GM04504 (cell line): ENCODE data around the gene GCNT4.

Source experiments
- DNase-seq: peaks from one replicate; pipeline ENCODE4 v3.0.0-alpha.2; 2012; ENCODE audit warnings: low read depth

The GCNT4 gene

DNA sequence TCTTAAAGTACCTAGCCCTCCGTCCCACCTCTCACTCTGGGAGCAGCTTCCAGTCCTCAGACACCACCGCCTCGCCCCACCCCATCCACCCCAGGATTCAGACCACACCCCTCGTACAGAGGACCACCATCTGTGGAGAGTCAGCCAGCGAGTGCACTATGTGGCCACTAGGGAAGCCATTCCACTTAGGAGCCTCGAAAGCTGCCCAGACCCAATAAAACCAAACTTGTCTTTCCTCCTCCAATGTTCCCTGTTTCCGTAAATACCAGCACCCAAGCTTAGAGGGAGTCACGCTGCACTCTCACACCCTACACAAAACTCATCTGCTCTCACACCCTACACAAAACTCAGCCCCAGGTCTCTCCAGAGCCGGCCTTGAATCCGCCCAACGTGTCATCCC lies 1.9 kb downstream of the GCNT4 start:
- DNase-seq = no peak

DNA sequence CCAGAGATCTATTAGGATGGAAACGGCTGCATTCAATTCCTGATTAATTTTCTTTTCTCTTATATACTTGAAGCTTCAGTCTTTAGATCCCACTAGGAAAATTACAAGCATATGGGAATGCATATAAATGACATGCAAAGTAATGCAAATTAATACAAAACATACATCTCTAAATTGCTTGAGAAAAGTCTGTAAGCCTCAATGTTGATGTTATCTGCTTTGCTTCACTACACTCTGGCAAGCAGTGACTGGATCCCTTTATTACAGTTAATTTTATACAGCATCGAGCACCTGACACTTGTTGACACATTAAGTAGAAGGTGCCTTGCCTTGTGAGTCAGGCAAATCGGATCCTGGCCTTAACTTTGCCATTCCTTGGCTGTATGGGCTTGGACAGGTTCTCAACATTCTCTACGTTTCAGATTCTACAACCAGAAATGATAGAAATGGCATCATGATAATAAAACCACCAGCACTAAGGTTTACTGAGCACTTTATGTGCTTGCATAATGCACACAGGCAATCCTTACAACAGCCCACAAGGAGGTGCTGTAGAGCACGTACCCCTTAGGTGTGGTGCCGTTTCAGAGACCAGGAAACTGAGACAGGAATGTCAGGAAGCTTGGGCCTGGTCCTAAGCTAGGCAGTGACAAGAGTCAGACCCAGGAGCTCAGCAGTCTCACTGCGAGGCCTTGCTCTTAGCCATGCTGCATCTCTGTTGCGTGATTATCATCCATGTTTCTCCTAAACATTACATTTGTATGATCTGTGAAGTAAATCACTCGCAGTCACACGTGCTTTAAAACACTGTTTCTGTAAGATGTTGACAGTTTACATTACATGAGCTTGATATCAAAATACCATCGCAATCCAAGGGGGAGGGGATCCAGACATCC lies 2.7 kb downstream of the GCNT4 start:
- DNase-seq = peak; percentile 28

DNA sequence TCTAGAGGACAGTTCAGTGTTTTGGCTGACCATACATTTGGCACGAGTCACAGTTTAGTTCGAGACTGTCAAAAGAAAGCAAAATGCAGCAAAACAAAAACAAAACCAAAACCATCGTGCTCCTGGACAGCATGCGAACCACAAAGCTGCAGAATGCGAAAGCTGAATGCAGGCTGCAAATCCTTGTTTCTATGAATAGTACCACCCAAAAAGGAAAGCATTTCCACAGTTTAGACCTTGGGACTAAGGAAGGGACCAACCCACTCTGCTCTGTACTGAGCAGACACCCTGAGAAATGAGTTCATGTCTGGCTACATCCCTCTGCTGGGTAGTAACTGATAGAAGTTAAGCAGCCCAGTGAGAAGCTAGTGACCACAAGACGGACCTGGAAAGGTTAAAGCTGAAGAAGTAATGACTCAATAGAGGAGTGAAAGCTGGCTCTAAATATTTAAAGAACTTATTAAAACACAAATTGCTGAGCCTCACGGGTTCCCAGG lies 3.9 kb downstream of the GCNT4 start:
- peak; percentile 29 for DNase-seq

DNA sequence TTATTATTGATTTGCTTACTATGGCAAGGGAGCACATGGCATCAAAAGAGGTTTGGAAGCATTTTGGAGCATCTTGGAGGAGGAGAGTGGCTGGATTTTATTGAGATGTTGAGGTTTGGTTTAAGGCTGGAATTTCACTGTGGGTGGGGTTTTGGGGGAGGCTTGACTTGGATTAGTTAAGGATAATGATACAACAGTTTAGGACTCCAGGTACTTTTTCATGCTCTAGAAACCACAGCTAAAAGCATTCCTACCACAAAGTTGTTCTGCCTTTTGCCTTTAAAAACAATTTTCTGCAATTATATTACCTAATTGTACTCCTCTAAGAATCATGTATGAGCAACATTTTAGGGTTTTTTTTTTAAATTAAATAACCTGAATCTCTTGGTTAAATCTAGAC lies 5.0 kb downstream of the GCNT4 start:
- DNase-seq = no peak

DNA sequence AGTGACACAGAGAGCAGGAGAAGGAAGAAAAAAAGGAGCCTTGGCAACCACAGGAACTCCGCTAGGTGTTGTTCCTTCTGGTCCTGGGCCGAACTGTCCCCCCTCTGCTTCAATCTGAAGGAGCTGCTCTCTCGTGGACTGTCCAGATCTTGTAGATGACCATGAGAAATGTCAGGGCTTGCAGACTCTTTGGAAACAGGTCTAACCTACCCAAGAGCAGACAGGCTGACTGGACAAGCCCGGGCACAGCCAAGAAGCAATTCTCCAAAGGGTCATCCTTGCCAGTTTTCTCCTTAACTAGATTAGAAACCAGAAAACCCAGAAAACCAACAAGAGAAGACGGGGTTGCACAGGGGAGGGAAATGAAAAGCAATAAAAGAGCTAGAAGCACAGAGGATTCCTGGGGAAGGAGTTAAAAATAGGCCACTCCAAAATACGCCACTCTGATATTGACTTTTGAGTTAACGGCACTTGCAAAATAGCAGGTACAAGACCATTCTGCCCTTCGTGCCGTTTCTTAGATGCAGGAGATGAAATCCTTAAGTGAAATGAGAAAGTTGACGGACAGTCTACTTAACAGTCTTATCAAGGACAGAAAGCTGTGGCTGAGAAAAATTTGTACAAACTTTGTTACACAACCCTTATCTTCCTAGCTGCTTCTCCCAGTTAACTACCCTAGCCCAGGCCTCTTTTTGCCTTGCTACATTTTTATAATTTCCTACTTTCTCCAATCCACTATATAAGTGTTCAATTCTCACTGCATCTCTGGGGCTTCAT lies 5.8 kb downstream of the GCNT4 start:
- no peak for DNase-seq

DNA sequence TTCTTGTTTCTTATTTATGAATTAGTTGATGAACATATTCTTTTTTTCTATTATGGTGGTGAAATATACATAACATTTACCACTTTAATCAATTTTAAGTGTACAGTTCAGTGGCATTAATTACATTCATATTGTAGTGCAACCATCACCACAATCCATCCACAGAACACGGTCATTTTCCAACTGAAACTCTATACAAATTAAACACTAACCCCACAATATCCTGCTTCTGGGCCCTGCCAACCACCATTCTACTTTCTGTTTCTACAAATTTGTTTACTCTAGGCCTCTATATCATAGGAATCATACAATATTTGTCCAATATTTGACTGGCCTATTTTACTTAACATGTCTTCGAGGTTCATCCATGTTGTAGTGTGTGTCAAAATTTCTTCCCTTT lies 7.3 kb downstream of the GCNT4 start:
- DNase-seq = no peak

DNA sequence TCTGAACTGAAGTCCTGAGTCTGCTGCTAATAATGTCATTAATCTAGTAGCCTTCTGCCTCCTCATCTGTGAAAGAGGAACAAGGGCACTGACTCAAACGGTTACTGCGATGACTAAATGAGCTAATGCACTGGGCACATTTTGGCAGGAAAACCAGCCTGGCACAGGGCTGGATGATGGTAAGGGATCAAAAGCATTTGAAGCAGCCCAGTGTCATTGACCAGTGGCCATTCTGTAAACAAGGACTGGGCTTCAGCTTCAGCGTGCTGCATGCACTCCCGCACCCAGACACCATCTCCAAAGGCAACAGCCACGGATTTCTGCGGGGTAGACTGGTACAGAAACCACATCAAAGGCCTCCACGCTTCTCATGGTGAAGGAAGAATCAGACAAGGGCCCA lies 8.0 kb downstream of the GCNT4 start:
- DNase-seq = no peak

DNA sequence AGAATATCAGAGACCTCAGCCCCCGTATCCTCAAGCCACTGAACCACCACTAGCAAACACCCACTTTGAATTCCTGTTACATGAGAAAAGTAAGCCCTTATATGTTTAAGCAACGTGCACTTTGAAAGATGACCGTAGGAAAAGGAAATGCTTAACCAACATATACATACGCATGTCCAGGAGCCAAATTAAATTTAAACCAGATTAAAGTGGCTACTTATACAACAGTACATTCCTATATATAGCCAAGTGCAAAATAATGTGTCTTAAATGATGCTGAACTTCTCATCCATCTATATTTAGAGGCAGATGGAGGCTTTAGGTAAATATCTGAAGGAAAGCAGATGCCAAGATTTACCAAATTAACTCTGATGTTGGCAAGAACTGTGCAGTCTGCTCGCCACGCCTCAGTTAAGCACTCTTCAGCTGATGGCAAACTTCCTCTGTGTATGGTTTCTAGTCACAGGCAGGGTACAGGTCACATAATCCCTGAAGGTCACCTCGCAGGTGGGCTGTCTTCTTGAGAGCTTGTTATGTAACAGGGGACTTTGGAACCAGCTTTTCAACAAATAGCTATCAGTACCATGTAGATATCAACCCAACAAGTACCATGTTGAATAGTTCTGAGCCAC lies 8.6 kb downstream of the GCNT4 start:
- DNase-seq = no peak

DNA sequence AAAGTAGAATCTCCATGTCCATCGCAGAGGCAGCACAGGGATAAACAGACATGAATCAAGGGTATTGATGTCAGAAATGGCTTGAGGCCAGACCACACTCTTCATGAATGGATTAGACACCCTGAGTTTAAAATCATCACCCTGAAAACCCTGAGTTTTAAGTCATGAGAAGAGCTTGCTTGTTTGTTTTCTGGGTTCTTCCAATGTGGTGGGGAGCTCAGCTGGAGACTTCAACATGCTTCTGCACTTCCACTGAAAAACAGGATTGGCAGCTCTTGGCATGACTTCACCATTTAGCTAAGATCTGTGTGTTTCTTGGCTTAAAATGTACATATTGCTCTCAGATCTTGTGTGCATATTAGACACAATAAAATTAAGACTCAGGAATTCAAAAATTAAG lies 9.8 kb downstream of the GCNT4 start:
- DNase-seq = no peak

DNA sequence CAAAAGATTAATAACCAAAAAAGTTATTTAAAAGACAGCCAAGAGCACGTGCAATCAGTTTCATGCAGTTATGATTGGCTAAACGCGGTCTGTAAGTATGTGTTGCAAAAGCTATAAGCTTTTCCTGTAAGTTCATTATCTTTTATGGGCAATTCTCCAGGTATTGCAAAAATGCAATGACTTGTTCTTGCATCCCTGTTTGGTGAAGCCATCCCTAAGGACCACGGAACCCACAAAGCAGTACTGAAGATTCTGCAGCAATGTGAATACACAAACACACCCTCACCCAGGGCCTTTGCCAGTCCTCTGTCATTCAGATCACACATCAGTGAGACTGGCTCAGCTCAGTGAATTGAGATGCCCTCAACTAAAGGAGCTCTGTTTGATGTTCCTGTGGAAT lies 11.4 kb downstream of the GCNT4 start:
- no peak for DNase-seq

DNA sequence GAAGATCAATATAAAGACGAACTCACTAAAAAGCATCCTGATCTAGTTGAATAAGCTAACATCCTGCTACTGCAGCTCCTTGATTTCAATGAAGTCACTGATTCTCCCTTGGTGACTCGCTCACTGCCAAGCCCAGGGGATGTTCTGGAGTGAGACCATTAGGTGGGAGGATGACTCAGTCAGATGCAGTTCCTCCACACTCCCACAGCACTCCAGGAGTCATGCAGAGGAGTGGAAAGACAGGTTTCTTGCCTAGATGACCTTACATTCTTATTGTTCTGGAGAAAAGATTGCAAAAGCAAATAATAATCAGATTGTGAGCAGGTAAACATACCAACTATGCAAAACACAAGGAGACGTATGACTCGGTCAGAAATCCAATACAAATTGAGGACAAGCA lies 15.3 kb downstream of the GCNT4 start:
- peak; percentile 55 for DNase-seq

DNA sequence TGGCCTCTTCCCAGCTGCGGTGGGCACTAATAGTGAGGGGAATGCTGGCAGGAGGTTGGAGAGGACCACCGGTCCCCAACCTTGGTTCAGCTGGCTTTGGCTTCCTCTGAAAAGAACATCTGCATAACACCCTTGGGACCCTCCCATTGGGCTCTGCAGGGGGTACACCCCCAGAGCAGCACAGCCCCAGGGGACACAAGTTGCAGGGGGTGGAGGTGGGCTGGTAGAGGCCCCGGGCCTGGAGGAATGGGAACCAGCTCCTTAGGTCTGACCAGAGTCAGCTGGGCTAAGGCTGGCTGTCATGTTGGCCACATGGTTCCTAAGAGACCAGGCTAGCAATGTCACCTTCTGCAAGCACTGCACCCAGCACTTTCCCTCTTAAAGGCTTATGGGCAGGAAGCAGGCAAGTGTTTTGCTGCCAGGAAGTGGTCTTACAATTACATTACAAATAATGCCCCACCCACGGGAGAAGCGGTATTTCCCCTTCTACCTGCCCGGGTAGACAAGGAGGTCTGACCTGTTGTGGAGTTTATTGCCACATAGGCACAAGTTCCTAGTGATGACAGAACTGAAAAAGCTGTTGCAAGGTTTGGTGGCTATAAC lies 18.1 kb downstream of the GCNT4 start:
- no peak for DNase-seq

DNA sequence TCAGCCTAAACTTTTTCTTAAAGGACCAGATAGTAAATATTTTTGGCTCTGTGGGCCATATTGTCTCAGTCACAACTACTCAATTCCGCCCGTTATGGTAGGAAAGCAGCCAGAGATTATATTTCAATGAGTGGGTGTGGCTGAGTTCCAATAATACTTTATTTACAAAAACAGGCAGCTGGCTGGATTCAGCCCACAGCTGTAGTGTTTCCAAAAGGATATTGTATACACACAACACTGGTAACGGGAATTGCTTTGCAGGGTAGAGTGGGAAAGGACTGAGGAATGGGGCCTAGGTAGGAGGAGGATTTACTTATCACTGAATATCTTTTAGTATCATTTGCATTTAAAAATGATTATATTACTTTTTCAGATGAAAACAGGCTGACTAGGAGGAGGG lies 21.0 kb downstream of the GCNT4 start:
- DNase-seq = no peak

DNA sequence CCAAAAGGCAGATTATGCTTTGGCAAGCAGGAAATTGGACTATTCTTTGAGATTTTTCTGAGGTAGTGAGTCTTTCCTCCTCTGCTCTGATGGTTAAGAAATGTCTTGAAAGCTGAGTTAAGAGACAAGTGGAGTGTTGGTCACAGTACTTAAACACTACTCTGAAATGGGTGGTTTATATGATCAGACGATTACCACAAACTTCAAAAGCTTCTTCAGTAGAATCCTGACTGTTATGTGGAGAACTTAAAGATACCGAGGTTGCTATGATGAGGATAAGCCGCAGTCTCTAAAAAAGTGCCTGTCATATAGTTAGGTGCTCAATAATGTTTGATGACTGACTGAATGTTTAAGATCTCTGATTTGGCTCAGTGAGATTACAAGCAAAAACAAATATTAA lies 24.3 kb downstream of the GCNT4 start:
- DNase-seq = no peak

DNA sequence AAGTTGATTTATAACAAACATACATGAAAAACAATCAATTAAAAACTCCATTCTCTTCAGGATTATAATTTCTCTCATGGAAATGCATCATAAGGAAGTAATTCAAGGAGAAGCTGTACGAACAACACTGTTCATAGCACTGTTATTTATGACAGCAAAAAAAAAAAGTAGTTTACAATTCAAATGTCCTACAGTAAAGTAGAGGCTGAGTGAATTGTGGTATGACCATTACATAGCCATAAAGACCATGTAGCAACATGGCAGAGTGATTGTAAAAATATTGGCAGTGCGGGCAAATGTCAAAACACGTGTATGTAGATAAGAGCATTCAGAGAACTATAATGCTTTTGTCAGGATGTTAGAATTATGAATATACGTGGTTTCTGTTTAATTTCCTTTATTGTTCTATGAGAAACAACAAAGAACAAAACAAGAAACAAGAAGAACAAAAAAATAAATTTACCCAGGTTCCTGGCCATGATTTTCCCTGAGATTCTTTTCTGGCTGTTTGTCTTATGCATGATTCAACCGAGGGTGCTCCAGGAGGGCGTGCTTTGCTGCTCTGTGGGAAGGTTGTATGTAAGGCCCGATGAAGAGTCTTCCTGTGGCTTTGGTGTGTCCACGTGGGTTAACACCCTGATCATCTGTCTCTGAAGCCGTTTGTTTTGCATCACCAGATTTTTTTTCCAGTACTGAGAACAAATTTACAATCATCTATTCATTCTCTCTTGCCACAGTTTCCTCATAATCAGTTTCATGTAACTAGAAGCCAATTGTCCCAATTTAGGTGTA lies 28.8 kb downstream of the GCNT4 start:
- DNase-seq = no peak

DNA sequence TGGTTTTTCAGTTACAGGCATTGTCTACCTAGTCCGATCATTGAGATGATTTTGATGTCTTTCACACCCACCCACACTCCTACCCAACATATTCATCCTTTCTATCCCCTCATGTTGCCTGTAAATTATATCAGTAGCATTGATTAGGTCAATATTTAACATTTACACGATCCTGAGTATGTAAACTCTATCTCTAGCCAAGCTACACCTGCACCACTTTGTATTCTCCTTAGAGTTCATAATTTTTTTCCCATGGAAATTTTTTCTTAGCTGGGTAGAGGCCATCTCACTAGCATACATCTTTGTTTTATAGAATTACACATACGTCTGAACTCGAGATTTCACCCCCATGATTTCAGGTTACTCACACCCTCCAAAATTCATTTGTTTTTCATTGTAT lies 30.6 kb downstream of the GCNT4 start:
- DNase-seq = no peak

DNA sequence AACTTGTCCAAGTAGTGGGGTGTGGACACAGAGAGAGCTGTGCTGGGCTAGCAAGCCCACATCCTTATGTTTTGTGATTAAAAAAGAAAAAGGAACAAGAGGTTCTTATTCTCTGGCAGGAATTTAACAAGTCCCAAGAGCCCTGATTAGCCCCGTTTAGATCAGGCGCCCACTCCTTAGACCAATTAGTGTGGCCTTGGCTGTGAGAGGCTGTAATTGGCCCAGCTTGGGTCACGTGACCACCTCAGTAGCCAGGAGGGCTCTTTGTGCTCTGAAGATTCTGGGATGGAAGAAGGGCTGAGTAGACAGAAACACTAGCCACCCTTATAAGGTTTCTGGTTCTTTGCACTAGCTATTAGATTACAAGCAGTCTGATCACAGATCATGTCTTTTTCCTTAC lies 31.1 kb downstream of the GCNT4 start:
- no peak for DNase-seq

DNA sequence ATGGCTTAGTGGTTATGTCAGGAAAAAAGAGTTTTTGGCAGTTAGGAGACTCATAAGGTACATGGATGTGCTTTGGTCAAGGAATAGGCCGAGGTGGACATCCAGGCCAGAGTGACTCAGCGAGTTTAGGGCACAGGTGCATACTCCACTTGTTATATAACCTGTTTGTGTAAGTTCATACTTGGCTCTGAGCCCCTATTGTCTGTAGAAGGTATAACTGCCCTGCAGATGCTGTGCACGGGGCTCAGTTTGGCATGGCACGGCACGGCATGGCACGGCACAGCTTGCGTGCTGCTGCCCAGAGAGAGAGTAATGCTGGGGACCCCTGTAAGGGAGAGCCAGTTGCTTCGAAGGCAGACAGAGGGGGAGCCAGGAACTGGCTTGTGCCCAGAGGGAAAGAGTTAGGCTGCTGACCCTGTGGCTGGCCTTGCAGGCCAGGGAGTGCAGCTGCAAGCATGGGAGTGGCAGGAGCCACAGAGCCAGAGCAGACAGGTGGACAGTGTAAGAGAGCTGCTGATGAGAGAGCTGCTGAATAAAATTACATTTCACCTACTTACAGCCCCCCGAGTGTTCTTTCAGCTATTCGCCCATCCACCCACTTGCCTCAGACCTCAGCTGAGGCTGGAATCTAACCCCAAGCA lies 32.2 kb downstream of the GCNT4 start:
- no peak for DNase-seq

DNA sequence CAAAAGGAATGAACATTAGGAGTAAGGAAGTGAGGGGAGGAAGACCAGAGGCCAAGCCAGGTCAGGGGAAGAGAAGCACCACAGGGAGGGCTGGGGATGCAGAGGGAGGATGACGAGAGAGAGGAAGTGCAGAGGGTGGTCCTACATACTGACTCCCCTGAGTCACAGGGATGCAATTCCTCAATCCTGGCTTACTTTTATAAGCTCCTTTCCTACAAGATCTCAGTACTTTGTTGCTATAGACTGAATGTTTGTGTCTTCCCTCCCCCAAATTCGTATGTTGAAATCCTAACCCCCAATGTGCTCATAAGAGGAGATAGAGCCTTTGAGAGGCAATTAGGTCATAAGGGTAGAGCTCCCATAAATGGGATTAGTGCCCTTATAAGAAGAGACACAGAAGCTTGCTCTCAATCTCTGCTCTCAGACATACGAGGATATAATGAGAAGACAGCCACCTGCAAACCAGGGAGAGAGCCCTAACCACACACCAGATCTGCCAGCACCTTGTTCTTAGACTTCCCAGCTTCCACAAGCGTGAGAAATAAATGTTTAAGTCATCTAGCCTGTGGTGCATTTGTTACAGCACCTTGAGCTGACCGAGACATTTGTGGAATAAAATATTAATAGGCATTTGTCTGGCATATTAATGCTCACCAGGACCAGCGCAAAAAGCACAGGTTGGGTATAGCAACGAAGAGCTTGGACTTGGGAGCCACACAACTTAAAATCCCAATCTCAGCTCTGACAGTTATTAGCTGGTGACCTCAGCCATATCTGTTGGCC lies 33.4 kb downstream of the GCNT4 start:
- DNase-seq = no peak

DNA sequence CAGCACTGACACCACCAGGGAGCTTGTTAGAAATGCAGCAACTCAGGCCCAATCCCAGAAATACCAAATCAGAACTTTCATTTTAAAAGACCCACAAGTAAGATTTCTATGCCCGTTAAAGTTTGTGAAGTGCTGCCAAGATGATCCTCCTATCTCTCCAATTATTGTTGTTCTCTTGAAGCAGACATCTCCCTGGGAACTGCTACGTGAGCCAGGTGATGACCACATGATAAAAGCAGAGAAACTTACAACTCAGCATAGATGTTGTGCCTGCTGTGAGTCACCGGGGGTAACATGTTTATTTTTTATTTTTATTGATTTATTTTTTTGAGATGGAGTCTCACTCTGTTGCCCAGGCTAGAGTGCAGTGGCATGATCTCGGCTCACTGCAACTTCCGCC lies 34.4 kb downstream of the GCNT4 start:
- no peak for DNase-seq
